Measurements from ENCODE around the gene TNFRSF19. TPM values are rescaled to one million over a fixed set of nuclear protein-coding genes. Genes with fewer than 3 reads are reported as not detected.

TNFRSF19 gene
- total and polyA plus RNA-seq, 2 of the 13 experiments (the other 11 are each of a cell fraction or from before 2014, with no cell fraction given), result 75.3 to 77.7 TPM

GRCh38 chr13:23642110-23642509 is 71.9 kb downstream of the TNFRSF19 start (continued):
- TF ChIP-seq ZNF646 (CRISPR knock-in tag; IDR thresholded peaks at IDR 0.05) (no peak), ONECUT2 (CRISPR knock-in tag; IDR thresholded peaks at IDR 0.05) (no peak), EEA1 (CRISPR knock-in tag; IDR thresholded peaks at IDR 0.05; ENCODE audit: borderline replicate concordance) (no peak), ARNT (IDR thresholded peaks at IDR 0.05) (no peak), ATF3 (CRISPR knock-in tag; IDR thresholded peaks at IDR 0.05) (no peak), ZNF256 (CRISPR knock-in tag; conservative IDR thresholded peaks at IDR 0.05) (no peak), ZNF275 (CRISPR knock-in tag; IDR thresholded peaks at IDR 0.05; ENCODE audit: borderline replicate concordance) (no peak), ZNF124 (CRISPR knock-in tag; IDR thresholded peaks at IDR 0.05) (no peak), ZNF616 (CRISPR knock-in tag; IDR thresholded peaks at IDR 0.05; ENCODE audit: low read depth) (no peak), ZMYM2 (CRISPR knock-in tag; IDR thresholded peaks at IDR 0.05) (no peak)
